HG03469 (cell line): ENCODE measurements around the gene LTN1.
"Not testable (repeated sequence)": the region's sequence is repeated elsewhere in the genome, so short reads cannot be mapped to it uniquely, and the experiment has no call there.

Source experiments
- ATAC-seq: cut with Tn5 transposase; IDR thresholded peaks from one replicate; pipeline ENCODE4 v1.9.1; 2021; ENCODE audit warnings: mild to moderate bottlenecking, moderate library complexity, moderate number of reproducible peaks; ENCODE audit not compliant: unreplicated experiment

Gene LTN1, protein sequence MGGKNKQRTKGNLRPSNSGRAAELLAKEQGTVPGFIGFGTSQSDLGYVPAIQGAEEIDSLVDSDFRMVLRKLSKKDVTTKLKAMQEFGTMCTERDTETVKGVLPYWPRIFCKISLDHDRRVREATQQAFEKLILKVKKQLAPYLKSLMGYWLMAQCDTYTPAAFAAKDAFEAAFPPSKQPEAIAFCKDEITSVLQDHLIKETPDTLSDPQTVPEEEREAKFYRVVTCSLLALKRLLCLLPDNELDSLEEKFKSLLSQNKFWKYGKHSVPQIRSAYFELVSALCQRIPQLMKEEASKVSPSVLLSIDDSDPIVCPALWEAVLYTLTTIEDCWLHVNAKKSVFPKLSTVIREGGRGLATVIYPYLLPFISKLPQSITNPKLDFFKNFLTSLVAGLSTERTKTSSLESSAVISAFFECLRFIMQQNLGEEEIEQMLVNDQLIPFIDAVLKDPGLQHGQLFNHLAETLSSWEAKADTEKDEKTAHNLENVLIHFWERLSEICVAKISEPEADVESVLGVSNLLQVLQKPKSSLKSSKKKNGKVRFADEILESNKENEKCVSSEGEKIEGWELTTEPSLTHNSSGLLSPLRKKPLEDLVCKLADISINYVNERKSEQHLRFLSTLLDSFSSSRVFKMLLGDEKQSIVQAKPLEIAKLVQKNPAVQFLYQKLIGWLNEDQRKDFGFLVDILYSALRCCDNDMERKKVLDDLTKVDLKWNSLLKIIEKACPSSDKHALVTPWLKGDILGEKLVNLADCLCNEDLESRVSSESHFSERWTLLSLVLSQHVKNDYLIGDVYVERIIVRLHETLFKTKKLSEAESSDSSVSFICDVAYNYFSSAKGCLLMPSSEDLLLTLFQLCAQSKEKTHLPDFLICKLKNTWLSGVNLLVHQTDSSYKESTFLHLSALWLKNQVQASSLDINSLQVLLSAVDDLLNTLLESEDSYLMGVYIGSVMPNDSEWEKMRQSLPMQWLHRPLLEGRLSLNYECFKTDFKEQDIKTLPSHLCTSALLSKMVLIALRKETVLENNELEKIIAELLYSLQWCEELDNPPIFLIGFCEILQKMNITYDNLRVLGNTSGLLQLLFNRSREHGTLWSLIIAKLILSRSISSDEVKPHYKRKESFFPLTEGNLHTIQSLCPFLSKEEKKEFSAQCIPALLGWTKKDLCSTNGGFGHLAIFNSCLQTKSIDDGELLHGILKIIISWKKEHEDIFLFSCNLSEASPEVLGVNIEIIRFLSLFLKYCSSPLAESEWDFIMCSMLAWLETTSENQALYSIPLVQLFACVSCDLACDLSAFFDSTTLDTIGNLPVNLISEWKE (N-terminal part only)

GRCh38 chr21:28992526-28993292 is at the start of gene LTN1:
LTN1 (minus strand) TSS chr21:28992877; CDS start chr21:28992805, 72 bp downstream.
- peak; percentile 93 for ATAC-seq

DNA sequence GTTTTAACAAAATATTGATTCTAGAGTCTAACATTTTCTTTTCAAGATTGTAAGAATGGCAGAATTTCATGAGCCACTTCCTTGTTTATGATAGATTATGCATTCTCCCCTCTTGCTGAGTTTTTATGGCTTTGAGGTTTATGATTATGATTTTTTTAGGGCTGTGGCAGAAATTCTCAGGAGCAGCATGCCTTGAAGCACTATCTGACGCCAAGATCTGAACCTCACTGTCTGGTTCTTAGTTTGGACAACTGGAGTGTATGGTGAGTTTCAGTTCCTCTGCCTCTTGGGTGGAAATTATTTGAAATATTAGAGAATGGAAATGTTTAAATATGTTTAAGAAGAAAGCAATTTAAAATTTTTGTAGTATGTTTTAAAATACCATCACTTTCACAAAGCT is 42.0 kb upstream of the LTN1 start:
- ATAC-seq, result no peak

DNA sequence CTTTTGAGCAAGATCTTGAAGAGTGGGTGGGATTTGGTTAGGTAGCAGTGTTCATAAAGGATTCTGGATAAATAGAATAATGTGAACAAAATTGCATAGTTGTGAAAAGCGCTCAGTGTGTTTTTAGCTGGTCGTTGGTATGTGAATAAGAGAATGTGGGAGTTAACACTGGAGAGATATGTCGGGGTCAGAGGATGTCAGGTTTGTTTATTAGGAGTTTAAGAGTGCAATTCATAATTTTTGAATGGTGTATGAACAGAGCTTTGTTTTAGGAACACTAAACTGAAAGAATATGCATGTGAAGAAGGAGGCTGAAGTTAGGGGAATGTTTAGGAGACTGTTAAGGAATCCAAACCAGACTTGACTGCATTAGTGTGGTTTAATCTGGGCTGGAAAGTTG is 41.2 kb upstream of the LTN1 start:
- no peak for ATAC-seq

- ATAC-seq, result no peak
Measured at GRCh38 chr21:29033301-29033700, 40.6 kb upstream of the LTN1 start.

- no peak for ATAC-seq
Measured at GRCh38 chr21:29030909-29031308, 38.2 kb upstream of the LTN1 start.

GRCh38 chr21:29029524-29029923 is 36.8 kb upstream of the LTN1 start:
- ATAC-seq, result no peak

GRCh38 chr21:29025328-29025713 is 32.6 kb upstream of the LTN1 start:
- ATAC-seq, result no peak

DNA sequence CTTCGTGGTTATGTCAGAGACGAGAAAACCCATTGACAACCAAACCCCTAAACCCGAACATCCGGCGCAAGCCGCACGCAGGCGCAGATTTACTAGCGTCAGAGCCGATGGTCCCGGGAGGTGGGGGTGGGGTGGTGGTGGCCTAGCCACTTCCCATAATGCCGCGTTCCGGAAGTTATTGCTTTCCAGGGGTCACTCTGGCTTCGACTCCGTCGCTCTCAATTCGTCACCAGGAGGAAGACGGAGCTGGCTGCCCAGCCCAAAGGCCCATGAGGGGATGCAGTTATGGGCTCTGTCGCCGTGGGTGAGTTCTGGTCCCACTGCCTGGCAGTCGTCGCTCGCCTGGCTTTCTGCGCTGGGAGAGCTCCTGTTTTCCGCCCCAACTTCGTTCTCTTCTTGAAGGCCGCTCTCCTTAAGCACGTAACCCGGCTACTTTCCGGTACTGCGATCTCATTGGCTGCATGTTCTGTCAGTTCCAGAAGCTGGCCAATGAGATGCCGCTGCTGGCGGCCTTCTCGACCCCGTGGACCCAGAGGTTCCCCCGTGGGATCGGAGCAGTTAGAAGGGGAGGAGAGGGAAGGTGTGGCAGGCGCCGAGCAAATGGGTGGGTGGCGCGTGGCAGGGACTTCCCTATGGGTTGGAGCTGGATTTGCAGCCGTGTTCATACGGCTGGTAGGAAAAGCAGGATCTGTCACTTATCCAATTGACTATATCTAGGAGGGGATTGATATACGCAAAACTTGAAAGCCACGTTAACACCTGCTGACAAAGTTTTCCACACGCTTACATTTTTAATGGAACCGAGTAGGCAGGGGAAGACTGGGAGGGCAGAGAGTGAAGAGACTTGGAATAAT is 32.0 kb upstream of the LTN1 start, which contains the start of gene USP16:
TSS of gene USP16 (plus strand) at position 195 of the 854 bp plus-strand sequence. CDS start 3,246 bp downstream, outside the sequence.
- peak; percentile 96 for ATAC-seq

GRCh38 chr21:29022166-29022565 is 29.5 kb upstream of the LTN1 start:
- no peak for ATAC-seq

DNA sequence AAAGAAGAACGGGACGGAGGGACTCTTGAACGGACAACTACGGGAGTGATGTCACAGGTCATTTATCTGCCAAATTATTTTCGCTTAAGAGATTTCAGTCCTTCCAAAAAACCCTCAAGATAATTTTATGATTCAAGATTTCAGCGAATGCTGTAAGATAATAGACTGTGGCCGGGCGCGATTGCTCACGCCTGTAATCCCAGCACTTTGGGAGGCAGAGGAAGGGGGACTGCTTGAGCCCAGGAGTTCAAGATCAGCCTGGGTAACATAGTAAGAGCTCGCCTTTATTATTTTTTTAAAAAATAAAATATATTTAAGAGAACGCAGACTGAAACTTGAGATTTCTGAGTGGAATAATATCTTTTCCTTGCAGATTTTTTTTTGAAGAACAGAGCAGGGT is 25.9 kb upstream of the LTN1 start:
- ATAC-seq, result no peak

GRCh38 chr21:29017639-29018237 is 25.1 kb upstream of the LTN1 start:
- ATAC-seq, result no peak

GRCh38 chr21:29011236-29011635 is 18.6 kb upstream of the LTN1 start:
- not testable (repeated sequence) for ATAC-seq

DNA sequence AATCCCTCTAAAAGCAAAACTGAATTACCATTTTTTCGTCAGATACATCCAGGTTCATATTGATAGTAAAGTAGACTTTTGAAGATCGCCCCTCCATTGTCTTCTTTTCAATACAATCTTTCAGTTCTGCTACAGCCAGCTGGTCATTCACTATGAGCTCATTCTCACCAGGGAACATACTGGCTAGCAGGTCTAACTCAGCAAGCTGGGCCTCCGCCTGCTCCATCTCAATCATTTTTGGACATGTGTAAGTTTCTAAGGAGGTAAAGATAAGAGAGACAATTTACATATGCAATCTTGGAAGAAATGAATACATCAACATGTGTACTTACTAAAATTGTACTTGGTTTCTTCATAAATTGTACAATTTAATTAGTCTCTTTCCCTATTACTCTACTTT is 15.7 kb upstream of the LTN1 start:
- no peak for ATAC-seq

DNA sequence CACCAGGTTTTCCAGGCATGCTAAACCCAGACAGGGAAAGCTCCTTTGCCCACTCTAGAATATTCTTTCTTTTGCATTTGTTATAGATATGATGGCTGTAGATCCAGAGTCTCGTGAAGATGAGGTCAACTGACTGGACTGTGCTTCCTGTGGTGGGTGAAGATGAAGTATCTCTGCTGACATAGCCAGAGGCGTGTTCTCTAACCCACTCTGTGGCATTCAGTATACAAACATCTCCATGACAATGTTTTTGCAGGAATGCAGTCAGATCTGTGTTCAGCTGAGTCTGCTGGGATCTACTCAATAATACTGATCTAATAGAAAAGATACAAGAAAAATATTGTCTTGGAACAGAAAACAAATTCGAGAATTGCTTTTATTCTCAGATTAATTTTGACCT is 15.1 kb upstream of the LTN1 start:
- ATAC-seq, result no peak

DNA sequence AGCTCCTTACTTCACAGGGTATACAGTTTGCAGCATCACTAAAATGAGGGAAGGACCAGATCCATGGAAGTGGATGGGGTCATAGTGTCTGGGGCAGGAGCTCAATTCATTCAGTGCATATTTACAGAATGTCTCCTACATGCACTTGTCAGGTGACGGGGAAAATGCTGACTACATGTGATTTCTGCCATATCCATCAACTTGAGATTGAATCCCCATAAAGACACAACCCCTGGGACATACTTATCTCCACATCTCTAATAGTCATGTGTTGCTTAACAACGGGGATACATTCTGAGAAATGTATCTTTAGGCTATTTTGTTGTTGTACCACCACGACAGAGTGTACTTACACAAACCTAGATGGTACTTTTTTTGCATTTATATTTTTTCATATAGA is 14.5 kb upstream of the LTN1 start:
- ATAC-seq, result no peak

- no peak for ATAC-seq
Measured at GRCh38 chr21:29005696-29006095, 13.0 kb upstream of the LTN1 start.

- ATAC-seq, result peak; percentile 99
Measured at GRCh38 chr21:29002442-29003144, 9.9 kb upstream of the LTN1 start.

GRCh38 chr21:28993293-28993629 is 584 bp upstream of the LTN1 start:
- ATAC-seq, result no peak
